Measurements from ENCODE around the gene CD9. TPM values are rescaled to one million over a fixed set of nuclear protein-coding genes. Genes with fewer than 3 reads are reported as not detected.

CD9 gene
- total and polyA plus RNA-seq, 2 donors (not counting 3 experiments of a cell fraction or from before 2014, with no cell fraction given), result 379 to 1,225 TPM

GRCh38 chr12:6228535-6229223, 28.5 kb downstream of the CD9 start:
- CTCF ChIA-PET, result interaction anchor here (0.8 to 4.1 kb wide), 7 partner anchors 17 to 236 kb away, joined by 3 to 27 read pairs (median 3); no protein-coding TSS in a partner anchor
- DNase-seq (ENCODE audit: low read depth, low spot score), result peak; percentile 36
- no peak overlapping the region for H3K9ac ChIP-seq (replicated peaks; ENCODE audit: extremely low read depth, insufficient read depth, low read length)
- H4K20me1 ChIP-seq (replicated peaks; ENCODE audit: control insufficient read depth, extremely low read depth, insufficient read depth, low read length), result no peaks in the 10 kb centered on the region
- H3K27ac ChIP-seq (ENCODE audit: insufficient read depth, low read depth, low read length), result no peak overlapping the region
- peaks cover 73% of the 10 kb centered on the region for H3K4me1 ChIP-seq (ENCODE audit: control insufficient read depth, extremely low read depth, insufficient read depth, low read length)
- H3K27me3 ChIP-seq (ENCODE audit: control insufficient read depth in 2 of 2, insufficient read depth in 2 of 2, low read length in 2 of 2), result no peaks in the 10 kb centered on the region
- peaks cover 22 to 23% of the 10 kb centered on the region in 2 experiments for H3K36me3 ChIP-seq (ENCODE audit: control insufficient read depth in 2 of 2, extremely low read depth in 1 of 2, insufficient read depth in 2 of 2, low read length in 2 of 2)
- dilution Hi-C loops (cut with MboI; ENCODE audit: extremely low pct_ligation_motif_present, low sequenced_read_pairs), result no loop called here
- H2AFZ ChIP-seq (ENCODE audit: low read depth, low read length), result no peak overlapping the region
- no peak for FAIRE-seq
- no peak overlapping the region for H3K4me3 ChIP-seq (replicated peaks in 1 of 3; ENCODE audit: insufficient read depth in 1 of 3, low read depth in 1 of 3, low read length in 3 of 3)
- H3K4me2 ChIP-seq (ENCODE audit: insufficient read depth, low read length), result no peak overlapping the region
- TF ChIP-seq CTCF (IDR thresholded peaks at IDR 0.05; ENCODE audit: extremely low read depth in 1 of 2, insufficient read depth in 1 of 2, low read depth in 1 of 2, low read length in 2 of 2) (no peak), EZH2 (IDR thresholded peaks at IDR 0.05; ENCODE audit: borderline replicate concordance, low read depth, low read length, severe bottlenecking) (no peak), MYC (IDR thresholded peaks at IDR 0.05; ENCODE audit: low read depth, low read length) (no peak), POLR2AphosphoS5 (IDR thresholded peaks at IDR 0.05; ENCODE audit: insufficient read depth, low read depth, low read length) (no peak), POLR2A (IDR thresholded peaks at IDR 0.05; ENCODE audit: low read depth, low read length) (no peak), FOS (IDR thresholded peaks at IDR 0.05; ENCODE audit: borderline replicate concordance, insufficient read depth, low read length) (no peak)
- BruUV-seq (replicated peaks), result no TSS peak
- POLR2A ChIA-PET, result interaction anchor here (0.7 to 1.2 kb wide), 2 partner anchors 12 to 221 kb away, joined by 6 to 8 read pairs; no protein-coding TSS in a partner anchor
- no peaks in the 10 kb centered on the region for H3K9me3 ChIP-seq (replicated peaks; ENCODE audit: control insufficient read depth, insufficient read depth, low read length)
- H3K79me2 ChIP-seq (ENCODE audit: control insufficient read depth, insufficient read depth, low read length), result peaks cover 94% of the 10 kb centered on the region
- intact Hi-C loops (cut with micrococcal nuclease), result no loop called here
- no peaks in the 10 kb centered on the region for H3K9me1 ChIP-seq (replicated peaks; ENCODE audit: control insufficient read depth, extremely low read depth, insufficient read depth, low read length)
